Non-pigmented ciliary epithelial cell (primary cell): ENCODE results near the gene SPAG6.

Source experiments
- DNase-seq: peaks from one replicate; pipeline ENCODE4 v3.0.0-alpha.2; 2010; ENCODE audit warnings: low read depth

SPAG6 gene

GRCh38 chr10:22321924-22322640 is 23.2 kb upstream of the SPAG6 start:
- DNase-seq, result no peak

- DNase-seq, result no peak
Measured at GRCh38 chr10:22322641-22323160, 22.6 kb upstream of the SPAG6 start.

GRCh38 chr10:22323538-22324305 is 21.6 kb upstream of the SPAG6 start:
- DNase-seq, result no peak

- no peak for DNase-seq
Measured at GRCh38 chr10:22324413-22324812, 20.9 kb upstream of the SPAG6 start.

GRCh38 chr10:22324893-22325271 is 20.4 kb upstream of the SPAG6 start:
- DNase-seq, result no peak

- no peak for DNase-seq
Measured at GRCh38 chr10:22325272-22326144, 19.8 kb upstream of the SPAG6 start.

GRCh38 chr10:22326145-22326702 is 19.1 kb upstream of the SPAG6 start:
- no peak for DNase-seq

GRCh38 chr10:22329150-22329549 is 16.1 kb upstream of the SPAG6 start:
- no peak for DNase-seq

GRCh38 chr10:22332116-22332692 is 13.1 kb upstream of the SPAG6 start:
- no peak for DNase-seq

- no peak for DNase-seq
Measured at GRCh38 chr10:22333167-22333974, 11.9 kb upstream of the SPAG6 start.

- no peak for DNase-seq
Measured at GRCh38 chr10:22333975-22334282, 11.4 kb upstream of the SPAG6 start.

- no peak for DNase-seq
Measured at GRCh38 chr10:22334414-22335172, 10.7 kb upstream of the SPAG6 start.

- no peak for DNase-seq
Measured at GRCh38 chr10:22335173-22335933, 9.9 kb upstream of the SPAG6 start.

- DNase-seq, result no peak
Measured at GRCh38 chr10:22338185-22338900, 7.0 kb upstream of the SPAG6 start.

GRCh38 chr10:22338931-22339330 is 6.4 kb upstream of the SPAG6 start:
- no peak for DNase-seq

- DNase-seq, result no peak
Measured at GRCh38 chr10:22339761-22340328, 5.5 kb upstream of the SPAG6 start.

- DNase-seq, result no peak
Measured at GRCh38 chr10:22340329-22341189, 4.7 kb upstream of the SPAG6 start.
